ENCODE data around the gene STX1B. TPM values are rescaled to one million over a fixed set of nuclear protein-coding genes. Genes with fewer than 3 reads are reported as not detected.

The STX1B gene
- total and polyA plus RNA-seq, 10 donors = 0.29 to 4.2 (median 1.5) TPM

DNA sequence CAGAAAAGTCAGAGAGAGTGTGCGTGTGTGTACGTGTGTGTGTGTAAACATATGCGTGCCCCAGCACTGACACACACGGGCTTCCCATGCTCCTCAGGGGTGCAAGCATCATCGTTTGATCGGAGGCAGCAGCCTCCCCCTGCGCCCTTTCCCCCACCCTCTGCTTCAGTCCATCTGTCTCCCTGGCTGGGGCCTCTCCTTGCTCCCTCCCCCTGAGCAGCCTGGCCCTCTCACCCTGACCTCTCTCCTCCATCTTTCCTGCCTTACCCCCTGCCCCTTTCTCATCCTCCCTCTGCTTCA is 4.4 kb downstream of the STX1B start:
- no peak overlapping the region for H3K4me3 ChIP-seq
- H3K36me3 ChIP-seq = no peaks in the 10 kb centered on the region
- WGBS, 5 donors = 47 to 67% (median 58%) methylated on average over 7 of the region's 7 CpGs
- DNase-seq = no peak
- H3K27ac ChIP-seq = no peak overlapping the region
- H3K4me1 ChIP-seq = peaks cover 0 to 10% (median 5%) of the 10 kb centered on the region in 6 donors
- peaks cover 0 to 43% (median 12%) of the 10 kb centered on the region in 7 donors for H3K27me3 ChIP-seq (replicated peaks in 1 of 7)
- H3K9me3 ChIP-seq = no peaks in the 10 kb centered on the region
- intact Hi-C loops (cut with DNase I; ENCODE audit: low total_unique reads) = no loop called here
- TF ChIP-seq POLR2AphosphoS5 (IDR thresholded peaks at IDR 0.05) = no peak
- TF ChIP-seq, protein P1, sequence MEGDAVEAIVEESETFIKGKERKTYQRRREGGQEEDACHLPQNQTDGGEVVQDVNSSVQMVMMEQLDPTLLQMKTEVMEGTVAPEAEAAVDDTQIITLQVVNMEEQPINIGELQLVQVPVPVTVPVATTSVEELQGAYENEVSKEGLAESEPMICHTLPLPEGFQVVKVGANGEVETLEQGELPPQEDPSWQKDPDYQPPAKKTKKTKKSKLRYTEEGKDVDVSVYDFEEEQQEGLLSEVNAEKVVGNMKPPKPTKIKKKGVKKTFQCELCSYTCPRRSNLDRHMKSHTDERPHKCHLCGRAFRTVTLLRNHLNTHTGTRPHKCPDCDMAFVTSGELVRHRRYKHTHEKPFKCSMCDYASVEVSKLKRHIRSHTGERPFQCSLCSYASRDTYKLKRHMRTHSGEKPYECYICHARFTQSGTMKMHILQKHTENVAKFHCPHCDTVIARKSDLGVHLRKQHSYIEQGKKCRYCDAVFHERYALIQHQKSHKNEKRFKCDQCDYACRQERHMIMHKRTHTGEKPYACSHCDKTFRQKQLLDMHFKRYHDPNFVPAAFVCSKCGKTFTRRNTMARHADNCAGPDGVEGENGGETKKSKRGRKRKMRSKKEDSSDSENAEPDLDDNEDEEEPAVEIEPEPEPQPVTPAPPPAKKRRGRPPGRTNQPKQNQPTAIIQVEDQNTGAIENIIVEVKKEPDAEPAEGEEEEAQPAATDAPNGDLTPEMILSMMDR (IDR thresholded peaks at IDR 0.05 in 8 of 11, conservative IDR thresholded peaks at IDR 0.05 in 3 of 11) = no peak
- TF ChIP-seq POLR2A (IDR thresholded peaks at IDR 0.05) = no peak

DNA sequence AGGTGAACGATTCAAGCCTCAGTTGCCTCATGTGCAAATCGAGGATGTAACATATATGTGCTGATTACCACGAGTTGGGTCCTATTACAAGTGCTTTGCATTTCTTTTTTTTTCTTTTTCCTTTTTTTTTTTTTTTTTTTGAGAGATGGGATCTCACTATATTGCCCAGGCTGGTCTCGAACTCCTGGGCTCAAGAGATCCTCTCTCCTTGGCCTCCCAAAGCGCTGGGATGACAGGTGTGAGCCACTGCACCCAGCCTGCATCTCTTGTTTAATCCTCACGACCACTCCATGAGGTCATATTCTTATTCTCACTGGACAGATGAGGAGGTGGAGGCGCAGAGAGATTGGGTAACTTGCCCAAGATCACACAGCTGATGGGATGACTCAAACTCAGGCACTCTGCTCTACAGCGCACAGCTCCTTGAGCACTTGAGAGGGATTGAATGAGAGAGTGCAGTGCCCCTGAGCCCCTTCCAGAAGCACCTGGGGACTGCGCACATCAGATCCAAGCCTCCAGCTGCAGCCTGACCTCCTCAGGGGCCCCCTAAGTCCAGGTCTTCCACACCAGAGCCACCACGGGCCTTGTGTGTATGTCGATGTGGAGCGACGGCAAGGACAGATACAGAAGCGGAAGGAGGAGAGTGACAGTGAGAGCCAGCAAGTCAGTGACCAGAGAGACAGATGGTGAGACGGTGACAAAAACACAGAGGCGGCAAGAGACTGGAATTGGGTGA is 4.9 kb downstream of the STX1B start:
- Histone ChIP-seq H3K36me3 (no peaks in the 10 kb centered on the region), H3K4me3 (no peak overlapping the region), H3K4me1 (peaks cover 0 to 4% (median 0%) of the 10 kb centered on the region in 6 donors), H3K27ac (no peak overlapping the region), H3K27me3 (replicated peaks in 1 of 7) (peaks cover 0 to 38% (median 7%) of the 10 kb centered on the region in 7 donors), H3K9me3 (no peaks in the 10 kb centered on the region)
- no peak for DNase-seq
- WGBS, 5 donors = 74 to 81% (median 76%) methylated on average over 16 of the region's 16 CpGs
- TF ChIP-seq, protein P1 (IDR thresholded peaks at IDR 0.05 in 8 of 11, conservative IDR thresholded peaks at IDR 0.05 in 3 of 11) = no peak
- intact Hi-C loops (cut with DNase I; ENCODE audit: low total_unique reads) = no loop called here

DNA sequence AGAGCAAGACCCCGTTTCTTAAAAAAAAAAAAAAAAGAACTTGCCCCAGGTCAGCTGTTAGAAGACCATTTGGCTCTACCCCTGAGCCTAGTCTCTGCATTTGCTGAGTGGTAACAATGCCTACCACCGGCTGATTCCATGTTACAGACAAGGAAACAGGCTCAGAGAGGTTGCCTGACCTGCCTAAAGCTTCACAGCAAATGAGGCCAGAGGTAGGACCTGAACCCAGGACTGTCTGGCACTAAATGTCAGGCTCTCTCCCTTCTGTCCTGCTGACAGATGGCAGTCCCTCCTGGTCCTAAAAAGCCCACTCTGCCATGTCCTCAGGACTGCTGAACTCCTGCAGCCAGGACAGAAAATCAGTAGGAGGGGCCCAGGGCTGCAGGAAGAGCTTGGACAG is 5.8 kb downstream of the STX1B start:
- no peaks in the 10 kb centered on the region for H3K9me3 ChIP-seq
- H3K4me3 ChIP-seq = no peak overlapping the region
- H3K4me1 ChIP-seq = no peaks in the 10 kb centered on the region
- H3K27me3 ChIP-seq (replicated peaks in 1 of 7) = peaks cover 0 to 29% (median 2%) of the 10 kb centered on the region in 7 donors
- no peak for TF ChIP-seq POLR2A (IDR thresholded peaks at IDR 0.05)
- TF ChIP-seq POLR2AphosphoS5 (IDR thresholded peaks at IDR 0.05) = no peak
- TF ChIP-seq, protein P1 (IDR thresholded peaks at IDR 0.05 in 8 of 11, conservative IDR thresholded peaks at IDR 0.05 in 3 of 11) = no peak
- intact Hi-C loops (cut with DNase I; ENCODE audit: low total_unique reads) = no loop called here
- H3K27ac ChIP-seq = no peak overlapping the region
- no peaks in the 10 kb centered on the region for H3K36me3 ChIP-seq
- no peak for DNase-seq
- 68 to 90% (median 77%) methylated on average over 2 of the region's 2 CpGs for WGBS, 5 donors

DNA sequence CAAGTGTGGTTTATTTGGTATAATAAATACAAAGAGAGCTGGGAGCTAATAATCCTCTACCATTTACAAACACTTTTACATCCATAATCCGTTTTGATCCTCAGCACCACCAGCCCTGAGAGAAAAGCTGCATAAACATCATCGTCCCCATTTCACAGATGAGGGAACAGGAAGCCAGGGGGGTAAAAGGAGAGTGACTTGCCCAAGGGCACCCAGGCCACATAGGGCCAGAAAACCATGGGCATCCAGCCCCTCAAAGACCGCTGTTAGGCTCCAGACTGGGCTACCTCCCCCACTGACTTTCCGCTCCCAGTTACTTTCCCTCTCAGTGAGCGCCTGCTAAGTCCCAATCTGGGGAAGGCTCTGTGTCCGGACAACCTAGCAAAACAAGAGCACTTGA is 6.7 kb downstream of the STX1B start:
- 77 to 91% (median 88%) methylated on average over 6 of the region's 6 CpGs for WGBS, 5 donors
- intact Hi-C loops (cut with DNase I; ENCODE audit: low total_unique reads) = no loop called here
- no peaks in the 10 kb centered on the region for H3K9me3 ChIP-seq

More for the DNA sequence above, 6.7 kb downstream of the STX1B start:
- H3K27ac ChIP-seq = no peak overlapping the region
- H3K27me3 ChIP-seq (replicated peaks in 1 of 7) = peaks cover 0 to 20% (median 0%) of the 10 kb centered on the region in 7 donors
- no peak for DNase-seq
- H3K4me1 ChIP-seq = no peaks in the 10 kb centered on the region
- H3K4me3 ChIP-seq = no peak overlapping the region
- no peaks in the 10 kb centered on the region for H3K36me3 ChIP-seq
- no peak for TF ChIP-seq POLR2A (IDR thresholded peaks at IDR 0.05)
- TF ChIP-seq, protein P1 (IDR thresholded peaks at IDR 0.05 in 8 of 11, conservative IDR thresholded peaks at IDR 0.05 in 3 of 11) = no peak
- no peak for TF ChIP-seq POLR2AphosphoS5 (IDR thresholded peaks at IDR 0.05)
